Mammary epithelial cell (primary cell): Measurements from ENCODE around the gene ECE2.

Experiments used
- CTCF ChIP-seq, 2 donors: IDR thresholded peaks in 1 of 2; conservative IDR thresholded peaks in 1 of 2; 2 replicates each; pipeline ENCODE4 v1.5.1; 2011 to 2012; ENCODE audit warnings: inconsistent platforms in 2 of 2, low read length in 2 of 2, mild to moderate bottlenecking in 2 of 2, control low read depth in 1 of 2, low read depth in 1 of 2; ENCODE audit not compliant: insufficient read depth in 1 of 2; ENCODE audit errors: extremely low read depth in 1 of 2
- EZH2 ChIP-seq: IDR thresholded peaks from 2 replicates; pipeline ENCODE4 v1.6.1; 2012; ENCODE audit warnings: low read length, inconsistent platforms, borderline replicate concordance

- TF ChIP-seq EZH2 (no peak), CTCF (conservative IDR thresholded peaks at IDR 0.05 in 1 of 2, IDR thresholded peaks at IDR 0.05 in 1 of 2; ENCODE audit: extremely low read depth in 1 of 2, insufficient read depth in 1 of 2, low read depth in 1 of 2, low read length in 2 of 2) (no peak)
Measured at GRCh38 chr3:184238246-184238818, 37.5 kb upstream of the ECE2 start.
